Adrenal gland (tissue), 12 donors: ENCODE measurements around the gene PSG5. TPM values are rescaled to one million over a fixed set of nuclear protein-coding genes. Genes with fewer than 3 reads are reported as not detected.
"Not testable (repeated sequence)": the region's sequence is repeated elsewhere in the genome, so short reads cannot be mapped to it uniquely, and the experiment has no call there.

Experiments used
- DNase-seq, 7 donors: peaks; one replicate each; pipeline ENCODE4 v3.0.0-alpha.2; 2019 to 2020
- H3K27ac ChIP-seq, 5 donors: fragments of 200-600 bp; sonication (generic) in 4 of 5; 1 replicate in 3 of 5; 2 replicates in 2 of 5; pipeline versions ENCODE4 v1.5.1 to v1.8.0; 2016 to 2020; ENCODE audit warnings: mild to moderate bottlenecking in 1 of 5
- H3K27me3 ChIP-seq: fragments of 200-600 bp; 2 replicates; pipeline ENCODE4 v1.8.0; 2021
- H3K36me3 ChIP-seq, 2 donors: fragments of 200-600 bp; replicated peaks in 1 of 2; 1 replicate in 1 of 2; 2 replicates in 1 of 2; pipeline versions ENCODE4 v1.5.1 to v1.8.0; 2018 to 2022
- H3K4me1 ChIP-seq, 2 donors: fragments of 200-600 bp; replicated peaks in 1 of 2; 1 replicate in 1 of 2; 2 replicates in 1 of 2; pipeline versions ENCODE4 v1.5.1 to v1.8.0; 2018 to 2021
- H3K4me3 ChIP-seq, 4 donors: fragments of 200-600 bp; sonication (generic) in 3 of 4; one replicate each; pipeline ENCODE4 v1.5.1; 2016 to 2018
- H3K9me3 ChIP-seq, 3 donors: fragments of 200-600 bp; sonication (generic) in 1 of 3; replicated peaks in 1 of 3; 1 replicate in 2 of 3; 2 replicates in 1 of 3; pipeline versions ENCODE4 v1.5.1 to v1.8.0; 2016 to 2021
- CTCF ChIP-seq, 6 experiments: fragments of 450-650 bp in 4 of 6; fragments of 200-600 bp in 2 of 6; sonication (generic) in 1 of 6; IDR thresholded peaks; 1 replicate in 5 of 6; 2 replicates in 1 of 6; pipeline versions ENCODE4 v1.5.1 to v1.8.0; 2016 to 2021; ENCODE audit warnings: antibody characterized with exemption in 6 of 6, mild to moderate bottlenecking in 2 of 6, moderate library complexity in 1 of 6
- POLR2A ChIP-seq, 2 donors: fragments of 450-650 bp; IDR thresholded peaks; one replicate each; pipeline ENCODE4 v1.6.1; 2017; ENCODE audit warnings: antibody characterized with exemption in 2 of 2, mild to moderate bottlenecking in 2 of 2, moderate library complexity in 1 of 2
- WGBS, 4 donors: extraction: QIAGEN DNeasy Blood & Tissue Kit in 2 of 4; methylation state at CpG; one replicate each; pipeline versions ENCODE4 v1.1.5 to v1.1.7; 2013 to 2017; 5-methylcytosine and 5-hydroxymethylcytosine counted together
- intact Hi-C, 2 donors: fragments of 100-400 bp; cut with DNase I; formaldehyde crosslinking; loops; one replicate each; pipeline versions ENCODE4 v1.14.1 to v1.15.0; 2022 to 2023
- polyA plus RNA-seq, 3 donors: library from polyadenylated mRNA; stranded (reverse); fragments of 200-250 nt in 2 of 3; fragments of 350-450 nt in 1 of 3; fragmentation: Illumina TruSeq in 1 of 3; extraction: RNeasy Lipid Tissue Mini Kit (QIAGEN cat#74804) in 1 of 3; gene quantifications; one replicate each; pipeline ENCODE4 v1.2.3, GENCODE V29; 2013 to 2014
- total RNA-seq, 9 donors: library from RNA; depleted of rRNA in 4 of 9; stranded (reverse); fragments of >200 nt in 4 of 9; fragments of 120-200 nt in 1 of 9; fragmentation: NEBNext Ultra II Directional in 1 of 9; extraction: Animal tissue kit (Norgen Biotek cat#: 25700) in 1 of 9; gene quantifications; one replicate each; pipeline versions ENCODE4 v1.1.0 to v1.2.4, GENCODE V29; 2013 to 2023
- donor health status: healthy with polysubstance abuse.
- donor health status: Bipolar disorder and iron deficiency.
- donor health status: DM: yes; HTN: yes; CAD: no.
- donor health status: DM: no; HTN: no; CAD: no.
- donor health status: DM: no; HTN: no; CAD: no.
- donor health status: DM: yes; HTN: yes; CAD: no.

The PSG5 gene
- total and polyA plus RNA-seq, 12 donors: not detected

GRCh38 chr19:43126720-43127119 lies 59.6 kb downstream of the PSG5 start:
- no peaks in the 10 kb centered on the region for H3K9me3 ChIP-seq
- H3K27ac ChIP-seq: no peak overlapping the region
- no peaks in the 10 kb centered on the region for H3K27me3 ChIP-seq
- 64 to 77% (median 71%) methylated on average over 4 of the region's 4 CpGs for WGBS, 4 donors
- TF ChIP-seq POLR2A (IDR thresholded peaks at IDR 0.05) (no peak), CTCF (IDR thresholded peaks at IDR 0.05) (no peak)
- intact Hi-C loops: no loop called here
- H3K36me3 ChIP-seq: no peaks in the 10 kb centered on the region
- no peak for DNase-seq
- no peak overlapping the region for H3K4me3 ChIP-seq
- no peaks in the 10 kb centered on the region for H3K4me1 ChIP-seq

- no peak for DNase-seq
- H3K4me1 ChIP-seq: no peaks in the 10 kb centered on the region
- TF ChIP-seq POLR2A (IDR thresholded peaks at IDR 0.05): no peak
- TF ChIP-seq CTCF (IDR thresholded peaks at IDR 0.05): no peak
- no peak overlapping the region for H3K4me3 ChIP-seq
- 61 to 79% (median 63%) methylated on average over 2 of the region's 2 CpGs for WGBS, 4 donors
- no peaks in the 10 kb centered on the region for H3K9me3 ChIP-seq
- no peaks in the 10 kb centered on the region for H3K36me3 ChIP-seq
- intact Hi-C loops: no loop called here
- H3K27ac ChIP-seq: no peak overlapping the region
- H3K27me3 ChIP-seq: no peaks in the 10 kb centered on the region
Measured at GRCh38 chr19:43124360-43124759, 62.0 kb downstream of the PSG5 start.

GRCh38 chr19:43120433-43121026 lies 65.8 kb downstream of the PSG5 start:
- 67 to 76% (median 71%) methylated on average over 11 of the region's 11 CpGs for WGBS, 4 donors
- H3K4me1 ChIP-seq, H3K27ac ChIP-seq, H3K9me3 ChIP-seq, DNase-seq, H3K36me3 ChIP-seq, intact Hi-C loops, H3K4me3 ChIP-seq, H3K27me3 ChIP-seq: not testable (repeated sequence)

GRCh38 chr19:43119526-43119925 lies 66.8 kb downstream of the PSG5 start:
- H3K9me3 ChIP-seq, intact Hi-C loops, H3K36me3 ChIP-seq, H3K27ac ChIP-seq, H3K27me3 ChIP-seq, H3K4me3 ChIP-seq, H3K4me1 ChIP-seq, DNase-seq: not testable (repeated sequence)
- WGBS, 4 donors: 54 to 64% (median 59%) methylated on average over 3 of the region's 3 CpGs

Other genes with a start within 250 kb of the PSG5 start
- gene PSG7, start 249.3 kb downstream of the PSG5 start, total RNA-seq: not detected
- not detected for gene PSG7, start 249.3 kb downstream of the PSG5 start, polyA plus RNA-seq
- gene PSG11, start 160.1 kb downstream of the PSG5 start, total RNA-seq: not detected
- not detected for gene PSG11, start 160.1 kb downstream of the PSG5 start, polyA plus RNA-seq
- under 1 TPM in 1 of 9 donors, not detected in 8; 0.11 TPM for gene PSG2, start 103.8 kb downstream of the PSG5 start, total RNA-seq
- gene PSG2, start 103.8 kb downstream of the PSG5 start, polyA plus RNA-seq: not detected
- under 1 TPM in 3 of 9 donors, not detected in 6; 0.14 to 0.55 (median 0.27) TPM for gene PSG4, start 19.1 kb upstream of the PSG5 start, total RNA-seq
- under 1 TPM in 1 of 3 donors, not detected in 2; 0.48 TPM for gene PSG4, start 19.1 kb upstream of the PSG5 start, polyA plus RNA-seq
- gene PSG9, start 83.0 kb upstream of the PSG5 start, total RNA-seq: not detected
- gene PSG9, start 83.0 kb upstream of the PSG5 start, polyA plus RNA-seq: not detected
- gene CD177, start 167.2 kb upstream of the PSG5 start, total RNA-seq: under 1 TPM in 4 of 9 donors, not detected in 5; 0.39 to 0.58 (median 0.55) TPM
- under 1 TPM; 0.20 to 0.35 (median 0.24) TPM for gene CD177, start 167.2 kb upstream of the PSG5 start, polyA plus RNA-seq
- gene TEX101, start 228.4 kb upstream of the PSG5 start, total RNA-seq: not detected
- not detected for gene TEX101, start 228.4 kb upstream of the PSG5 start, polyA plus RNA-seq